Cortex of kidney (tissue), 1 donor: ENCODE data around the gene ZNF608.

Experiments
- DNase-seq: peaks from one replicate; lab custom pipeline; 2025; lab: John Stamatoyannopoulos, UW

ZNF608 gene

DNA sequence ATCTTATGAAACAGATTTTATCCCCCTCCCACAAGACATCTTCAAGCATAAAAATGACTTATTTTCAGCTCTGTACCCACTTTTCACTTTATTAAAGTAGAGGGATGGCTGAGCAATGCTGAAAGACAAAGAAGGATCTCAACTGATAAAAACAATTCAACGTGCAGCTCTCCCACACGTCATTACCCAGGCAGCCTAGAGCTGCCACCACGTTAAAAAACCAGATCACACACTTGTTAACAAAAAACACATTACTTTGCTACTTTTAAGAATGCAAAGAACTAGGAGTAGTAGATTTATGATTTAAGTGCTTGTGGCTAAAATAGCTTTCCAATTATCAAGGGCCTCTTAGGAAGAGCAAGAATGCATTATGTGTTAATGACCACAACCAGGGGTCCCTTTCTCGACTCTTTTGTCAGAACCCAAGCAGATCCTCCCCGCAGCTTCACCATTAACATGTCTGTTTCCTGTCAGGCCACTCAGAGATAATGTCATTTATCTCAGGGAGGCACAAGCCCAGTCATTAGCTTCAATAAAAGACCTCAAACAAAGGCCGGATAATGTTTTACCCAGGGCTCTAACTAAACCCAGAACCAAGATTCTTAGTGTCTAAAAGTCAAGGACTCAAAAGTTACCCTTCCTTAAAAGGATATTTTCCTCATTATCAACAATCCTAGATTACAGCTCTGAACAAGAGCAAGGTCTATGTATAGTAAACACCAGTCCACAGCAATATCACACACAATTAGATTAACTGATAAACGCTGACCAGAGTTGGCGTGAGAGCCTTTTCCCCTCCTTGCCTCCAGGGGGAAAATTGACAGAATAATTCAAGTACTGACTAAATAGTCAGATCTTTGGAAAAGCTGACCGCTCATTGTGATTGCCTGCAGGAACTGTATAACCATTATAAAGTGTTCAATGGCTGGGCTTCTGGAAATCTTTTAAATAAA, 7.5 kb downstream of the ZNF608 start:
- DNase-seq: no peak

- no peak for DNase-seq
Measured at GRCh38 chr5:124737651-124738050, 8.8 kb downstream of the ZNF608 start.

GRCh38 chr5:124736805-124737188, 9.6 kb downstream of the ZNF608 start:
- no peak for DNase-seq

DNA sequence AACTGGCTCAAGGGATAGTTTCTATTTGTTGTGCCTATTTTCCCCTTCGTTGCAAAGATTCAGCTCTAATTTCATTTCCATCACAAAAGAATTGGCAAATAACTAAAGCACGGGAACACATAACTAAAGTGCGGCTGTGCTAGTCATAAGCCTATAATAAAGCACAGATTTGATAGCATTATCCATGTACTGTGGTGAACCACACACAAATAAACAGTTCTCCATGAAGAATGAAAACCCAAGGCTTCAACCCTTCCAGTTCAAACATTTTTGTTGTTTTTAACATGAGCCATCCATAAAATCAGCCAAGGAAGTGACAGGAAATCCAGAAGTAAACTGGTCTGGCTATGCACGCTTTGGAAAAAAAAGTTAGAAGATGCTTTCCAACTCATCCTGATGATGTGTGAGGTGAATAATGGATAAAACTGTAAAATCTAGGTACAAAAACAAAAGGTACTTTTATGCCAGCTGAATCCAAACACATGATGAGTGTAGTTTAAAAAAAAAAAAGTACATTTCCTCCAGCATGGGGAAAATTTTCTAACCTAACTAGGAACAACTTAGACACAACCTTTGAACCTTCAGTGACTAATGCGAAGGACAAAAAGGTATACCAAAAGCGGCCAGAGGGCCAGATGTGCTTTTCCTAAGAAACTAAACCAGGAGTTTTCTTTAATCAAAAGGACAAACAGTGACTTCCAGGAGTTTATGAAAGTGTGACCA, 10.2 kb downstream of the ZNF608 start:
- no peak for DNase-seq

DNA sequence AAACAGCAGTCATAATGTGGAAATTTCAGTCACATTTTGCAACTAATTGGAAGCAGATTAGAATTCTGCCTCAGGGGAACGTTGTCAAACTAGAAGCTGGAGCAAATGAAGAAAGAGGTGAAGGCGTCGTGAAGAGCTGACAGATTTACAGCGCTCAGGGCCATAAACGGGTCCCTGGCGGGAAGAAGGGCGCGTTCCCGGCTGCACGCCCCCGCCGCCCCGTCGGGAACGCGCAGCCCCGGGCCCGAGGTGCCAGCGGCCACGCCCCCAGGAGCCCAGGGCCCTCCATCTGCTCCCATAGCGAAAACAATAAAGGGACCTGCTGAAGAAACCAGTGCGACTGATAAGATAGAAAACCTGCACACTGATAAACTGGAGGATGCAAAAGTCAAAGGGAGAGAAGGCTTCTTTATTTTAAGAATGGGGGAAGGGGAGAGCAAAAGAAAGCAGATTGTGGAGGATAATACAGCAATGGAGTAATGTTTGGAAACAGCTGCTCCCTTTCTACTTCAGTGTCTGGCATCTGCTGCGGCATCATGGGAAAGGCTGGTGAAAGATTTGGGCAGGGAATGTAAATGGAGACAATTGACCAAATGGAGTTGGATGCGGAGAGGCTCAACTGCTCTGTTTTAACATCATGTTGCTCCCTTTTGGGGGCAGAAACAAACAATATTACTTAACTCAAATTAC, 11.1 kb downstream of the ZNF608 start:
- DNase-seq: no peak

DNA sequence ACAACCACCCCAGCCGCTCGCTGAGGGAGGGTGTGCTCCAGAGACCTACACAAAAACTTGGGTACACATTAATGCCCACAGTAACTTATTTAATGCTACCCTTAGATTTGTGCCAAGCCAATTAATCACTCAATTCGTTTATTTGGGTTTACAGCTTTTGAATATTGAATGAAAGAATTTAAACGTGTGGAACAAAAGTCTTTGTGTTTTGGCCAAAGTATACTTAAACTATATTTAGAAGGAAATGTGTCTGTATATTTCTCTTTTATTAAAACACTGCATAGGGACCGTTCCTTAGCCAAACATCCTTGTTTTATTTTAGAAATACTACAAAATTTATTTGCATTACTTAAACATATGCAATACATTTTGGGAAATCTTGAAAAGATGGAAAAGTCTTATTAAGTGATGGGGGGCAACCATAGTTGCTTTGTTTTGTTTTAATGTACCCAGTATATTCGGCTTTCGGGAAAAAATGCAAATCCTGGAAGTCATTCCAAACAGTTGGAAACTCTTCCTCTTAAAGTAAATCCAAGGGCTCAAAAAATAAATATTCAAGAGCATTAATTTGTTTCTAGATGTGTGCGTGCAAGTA, 11.8 kb downstream of the ZNF608 start:
- no peak for DNase-seq

GRCh38 chr5:124733329-124733650, 13.1 kb downstream of the ZNF608 start:
- no peak for DNase-seq

GRCh38 chr5:124732428-124733328, 13.8 kb downstream of the ZNF608 start:
- DNase-seq: no peak

DNA sequence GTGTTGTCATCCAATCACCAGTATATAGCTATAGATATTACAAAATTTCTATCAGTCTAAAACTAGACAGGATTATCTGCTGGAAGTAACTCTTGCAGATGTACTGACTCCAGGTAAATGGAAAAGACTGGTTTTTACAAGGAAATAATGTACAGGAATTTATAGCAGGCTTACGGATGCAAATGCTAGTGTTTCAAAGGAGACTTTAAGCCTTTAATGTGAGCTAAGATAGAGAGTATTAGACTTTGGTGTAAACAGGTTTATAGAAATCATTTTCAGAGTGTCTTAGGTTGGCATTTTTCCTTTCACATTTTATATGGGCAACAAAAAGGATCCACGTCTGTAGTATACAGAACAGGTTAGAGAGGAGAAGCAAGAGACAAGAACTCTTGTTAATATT, 16.1 kb downstream of the ZNF608 start:
- DNase-seq: no peak

DNA sequence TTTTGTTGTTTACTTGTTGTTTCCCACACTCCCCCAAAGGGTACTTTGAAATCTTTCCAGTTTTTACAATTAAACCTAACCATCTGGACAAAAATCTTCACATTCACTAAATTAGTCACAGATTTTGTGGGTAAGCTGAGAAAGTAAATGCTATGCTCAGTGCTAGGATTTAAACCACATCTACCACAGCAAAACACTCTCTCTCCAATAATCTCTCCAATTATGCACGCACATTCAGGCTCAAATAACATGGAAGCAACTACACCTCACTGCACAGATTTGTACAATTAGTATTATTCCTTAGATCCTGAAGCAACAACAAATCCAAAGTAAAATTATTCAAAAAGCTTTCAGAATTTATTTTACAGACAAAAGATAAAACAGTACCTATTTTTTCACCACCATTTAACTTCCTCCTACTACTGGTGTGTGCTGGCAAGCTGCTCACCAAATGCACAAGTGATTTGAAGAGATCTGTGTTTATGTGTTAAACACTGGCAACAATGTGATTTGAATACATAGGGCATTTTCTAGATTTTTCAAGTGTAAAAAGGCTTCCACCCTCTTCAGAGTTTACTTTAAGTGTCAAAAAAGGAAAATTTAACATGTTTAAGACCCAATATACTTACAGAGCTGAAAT, 16.6 kb downstream of the ZNF608 start:
- DNase-seq: no peak

DNA sequence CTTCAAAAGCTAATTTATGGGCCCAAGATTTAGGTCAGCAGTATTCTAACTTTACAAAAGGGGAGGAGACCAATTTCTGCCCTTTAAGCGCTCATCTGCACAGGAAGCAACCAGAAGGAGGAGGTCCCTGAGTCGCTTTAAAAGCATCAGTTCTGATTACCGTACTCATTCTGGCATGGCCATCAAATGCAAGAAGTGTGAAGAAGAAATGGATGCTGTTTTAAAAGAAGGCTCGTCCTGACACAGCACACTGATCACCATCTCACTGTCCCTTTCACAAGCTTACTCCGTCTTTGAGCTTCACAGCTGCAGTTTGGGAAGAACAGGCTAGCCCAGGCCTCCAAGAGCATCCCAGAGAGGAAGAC, 17.5 kb downstream of the ZNF608 start:
- no peak for DNase-seq

GRCh38 chr5:124728331-124728967, 18.0 kb downstream of the ZNF608 start:
- DNase-seq: no peak

DNA sequence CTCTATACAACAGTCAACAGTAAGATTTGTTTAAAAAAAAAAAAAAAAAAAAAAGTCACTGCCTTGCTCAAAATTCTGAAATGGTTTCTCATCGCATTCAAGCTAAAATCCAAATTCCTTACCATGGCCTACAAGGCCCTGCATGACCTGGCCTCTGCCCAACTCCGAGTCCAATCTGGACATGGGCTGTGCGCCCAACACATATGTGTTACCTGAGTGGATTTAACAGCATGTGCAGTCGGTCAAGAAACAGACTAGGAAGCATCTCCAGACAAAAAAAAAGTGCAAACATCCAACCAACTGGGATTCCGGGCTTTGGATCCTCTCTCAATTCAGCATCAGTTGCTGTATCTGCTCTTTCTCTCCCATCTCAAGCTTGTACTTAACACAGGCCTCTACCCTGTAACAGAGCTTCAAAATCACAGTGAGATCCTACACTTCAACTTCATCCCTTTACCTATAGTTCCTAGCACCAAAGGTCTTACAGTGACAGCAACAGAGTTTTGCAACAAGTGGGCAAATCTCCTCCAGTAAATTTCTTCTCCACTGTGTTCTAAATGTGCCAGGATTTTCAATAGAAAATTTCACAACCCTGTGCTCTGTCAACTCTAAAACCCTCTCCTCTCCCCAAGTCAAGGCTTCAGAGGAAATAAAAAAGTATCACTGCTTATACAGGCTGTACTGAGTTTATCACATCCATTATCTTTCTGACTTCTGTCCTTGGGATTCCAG, 19.6 kb downstream of the ZNF608 start:
- DNase-seq: no peak

DNA sequence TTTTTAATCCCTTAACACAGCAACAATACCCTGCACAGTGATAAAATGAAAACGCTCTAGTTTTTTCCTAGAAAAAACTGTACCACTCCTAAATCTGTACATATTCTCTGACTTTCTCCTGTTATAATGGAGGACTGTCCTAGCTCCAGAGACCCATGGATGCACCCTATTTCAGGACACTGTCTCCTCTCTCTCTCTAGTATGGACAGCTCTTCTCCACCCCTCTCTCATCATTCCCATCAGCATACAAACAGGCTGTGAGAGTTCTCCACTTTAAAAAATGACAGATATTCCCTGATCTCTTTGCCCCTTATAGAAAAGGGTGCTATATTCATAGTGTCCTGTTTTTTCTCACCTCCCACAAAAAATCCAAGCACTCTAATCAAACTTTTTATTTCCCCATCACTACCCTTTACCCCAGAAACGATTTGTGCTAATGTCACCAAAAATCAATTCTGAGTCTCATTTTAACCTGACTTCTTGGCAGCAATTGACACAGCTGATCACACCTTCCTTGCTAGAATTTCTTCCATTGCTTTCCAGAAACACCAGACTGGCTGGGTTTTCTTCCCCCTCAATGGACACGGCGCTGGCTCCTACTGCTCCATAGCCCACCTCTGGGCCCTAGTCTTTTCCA, 20.7 kb downstream of the ZNF608 start:
- no peak for DNase-seq

DNA sequence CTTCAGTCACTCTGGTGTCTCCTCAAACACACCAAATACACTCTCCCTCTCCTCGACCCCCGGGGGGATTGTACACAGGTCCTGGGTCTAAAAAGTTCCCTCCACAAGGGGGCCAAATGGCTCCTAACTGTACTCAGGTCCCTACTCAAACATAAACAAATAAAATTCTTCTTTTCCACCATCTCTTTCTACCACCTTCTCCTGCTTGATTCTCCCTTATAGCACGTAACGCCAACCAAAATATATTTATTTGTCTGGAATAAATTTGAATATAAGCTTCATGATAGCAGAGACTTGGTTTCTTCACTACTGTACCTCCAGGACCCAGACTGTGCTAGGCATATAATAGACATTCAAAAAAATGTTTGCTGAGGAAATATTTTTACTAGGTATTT, 21.4 kb downstream of the ZNF608 start:
- DNase-seq: no peak

DNA sequence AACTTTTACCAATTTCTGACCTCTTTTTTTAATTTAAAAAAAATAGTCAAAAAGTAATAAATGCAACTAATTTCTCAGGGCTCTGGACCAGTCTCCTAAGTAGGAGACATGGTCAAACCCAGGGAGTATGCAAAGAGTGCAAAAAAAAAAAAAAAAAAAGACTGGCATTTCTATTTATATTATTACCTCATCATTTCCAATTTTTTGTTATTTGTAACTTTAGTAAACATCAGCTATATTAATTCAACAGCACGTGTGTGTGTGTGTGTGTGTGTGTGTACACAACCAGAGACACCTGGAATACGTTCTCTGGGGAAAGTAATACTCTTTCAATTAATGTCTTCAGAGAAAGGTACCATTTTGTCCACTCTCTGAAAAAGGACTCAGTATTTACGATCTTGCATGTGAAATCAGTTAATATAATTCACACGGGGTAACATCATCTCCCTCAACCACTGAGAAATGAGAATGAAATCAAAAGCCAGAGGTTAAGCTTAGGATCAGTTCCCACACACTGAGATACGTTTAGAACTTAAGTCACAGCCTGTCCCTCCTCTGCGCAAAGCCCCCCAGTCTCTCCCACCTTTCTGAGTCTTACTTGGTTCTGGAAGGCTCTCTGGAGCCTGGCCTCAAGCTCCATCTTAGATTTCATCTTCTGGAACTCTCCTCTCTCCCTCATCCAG, 21.9 kb downstream of the ZNF608 start:
- no peak for DNase-seq

- DNase-seq: no peak
Measured at GRCh38 chr5:124721229-124721735, 25.2 kb downstream of the ZNF608 start.

GRCh38 chr5:124720593-124720992, 25.8 kb downstream of the ZNF608 start:
- no peak for DNase-seq
